K562 (cell line): ENCODE data around the gene SKA3. TPM values are rescaled to one million over a fixed set of nuclear protein-coding genes. Genes with fewer than 3 reads are reported as not detected.
"Not testable (repeated sequence)": the region's sequence is repeated elsewhere in the genome, so short reads cannot be mapped to it uniquely, and the experiment has no call there.

Experiments used
- ATAC-seq: fragments of 200-7000 bp; cut with Tn5 transposase; 3 replicates; pipeline ENCODE4 v1.9.1; 2020; ENCODE audit warnings: moderate library complexity
- BruUV-seq: library from RNA; stranded (reverse); fragments of 400-500 nt; replicated peaks from 2 replicates; lab custom pipeline; 2021; lab: Mats Ljungman, UMichigan
- CTCF ChIA-PET: fragments of 300-600 bp; formaldehyde crosslinking; extraction: SDS; loops from one replicate; lab custom pipeline; 2021; ENCODE audit warnings: low intra/inter-chr PET ratio; lab: Yijun Ruan, JAX
- POLR2A ChIA-PET: fragments of 300-600, 350-650 bp; sonication (Branson Sonifier 250); formaldehyde crosslinking; extraction: SDS; loops from one replicate; lab custom pipeline; 2021; ENCODE audit warnings: antibody characterized with exemption, inconsistent platforms; lab: Yijun Ruan, JAX
- DNase-seq, 4 experiments: peaks; one replicate each; pipeline versions ENCODE4 v3.0.0 to v3.0.0-alpha.2; 2011 to 2018; ENCODE audit warnings: low spot score in 3 of 4, mixed read lengths in 3 of 4; ENCODE audit errors: extremely low read depth in 1 of 4
- FAIRE-seq: peaks from 2 replicates; lab custom pipeline; 2011; peaks lifted over from hg19 to GRCh38; lab: Jason Lieb, UNC
- H2AFZ ChIP-seq: 2 replicates; pipeline ENCODE4 v1.6.0; 2011; ENCODE audit warnings: low read depth, low read length, control low read depth, inconsistent platforms
- H3K27ac ChIP-seq: fragments of 200-600 bp; 3 replicates; pipeline ENCODE4 v1.8.0; 2011; ENCODE audit warnings: low read depth, mild to moderate bottlenecking, control low read depth, inconsistent platforms, low read length, moderate library complexity, mixed read lengths; ENCODE audit errors: extremely low read depth
- H3K27me3 ChIP-seq, 2 experiments: fragments of 300-600 bp in 1 of 2; 2 replicates in 1 of 2; 3 replicates in 1 of 2; pipeline versions ENCODE4 v1.6.0 to v1.8.0; 2011; ENCODE audit warnings: inconsistent platforms in 2 of 2, low read length in 2 of 2, mild to moderate bottlenecking in 1 of 2, mixed read lengths in 1 of 2, moderate library complexity in 1 of 2; ENCODE audit not compliant: control insufficient read depth in 2 of 2, insufficient read depth in 2 of 2
- H3K36me3 ChIP-seq: fragments of 300-600 bp; 3 replicates; pipeline ENCODE4 v1.8.0; 2011; ENCODE audit warnings: mild to moderate bottlenecking, low read length, inconsistent platforms; ENCODE audit not compliant: control insufficient read depth, insufficient read depth
- H3K4me1 ChIP-seq, 2 experiments: fragments of 200-600 bp in 1 of 2; replicated peaks in 1 of 2; 2 replicates in 1 of 2; 3 replicates in 1 of 2; pipeline versions ENCODE4 v1.5.1 to v1.8.0; 2011; ENCODE audit warnings: inconsistent platforms in 2 of 2, low read length in 2 of 2, mild to moderate bottlenecking in 1 of 2, mixed read lengths in 1 of 2, moderate library complexity in 1 of 2; ENCODE audit not compliant: control insufficient read depth in 2 of 2, insufficient read depth in 2 of 2
- H3K4me2 ChIP-seq: 2 replicates; pipeline ENCODE4 v1.6.1; 2011; ENCODE audit warnings: low read length, control low read depth, inconsistent platforms, mixed read lengths; ENCODE audit not compliant: insufficient read depth
- H3K4me3 ChIP-seq: fragments of 200-600 bp; sonication (generic), shearing (Covaris generic); 2 replicates; pipeline ENCODE4 v1.5.1; 2016; ENCODE audit warnings: control low read depth, inconsistent platforms
- H3K79me2 ChIP-seq: fragments of 200-600 bp; 3 replicates; pipeline ENCODE4 v1.8.0; 2011; ENCODE audit warnings: low read length, inconsistent platforms; ENCODE audit not compliant: control insufficient read depth, insufficient read depth
- H3K9ac ChIP-seq, 2 experiments: 2 replicates each; pipeline versions ENCODE4 v1.6.0 to v1.6.1; 2011; ENCODE audit warnings: low read depth in 2 of 2, low read length in 2 of 2, control low read depth in 1 of 2, inconsistent platforms in 1 of 2, mild to moderate bottlenecking in 1 of 2, mixed read lengths in 1 of 2; ENCODE audit not compliant: insufficient read depth in 1 of 2
- H3K9me1 ChIP-seq: one replicate; pipeline ENCODE4 v1.6.0; 2011; ENCODE audit warnings: inconsistent platforms, mild to moderate bottlenecking, low read length, moderate library complexity; ENCODE audit not compliant: control insufficient read depth, insufficient read depth
- H3K9me3 ChIP-seq: replicated peaks from 2 replicates; pipeline ENCODE4 v1.5.1; 2011; ENCODE audit warnings: low read depth, low read length, inconsistent platforms; ENCODE audit not compliant: control insufficient read depth, insufficient read depth
- H4K20me1 ChIP-seq: replicated peaks from 2 replicates; pipeline ENCODE4 v1.6.1; 2011; ENCODE audit warnings: low read length, inconsistent platforms, mixed read lengths; ENCODE audit not compliant: control insufficient read depth, insufficient read depth
- ARNT ChIP-seq, 2 experiments: fragments of 450-650 bp; IDR thresholded peaks; 2 replicates each; pipeline ENCODE4 v1.6.1; 2016; ENCODE audit warnings: mild to moderate bottlenecking in 1 of 2
- CBX1 ChIP-seq: sonication (generic); IDR thresholded peaks from 2 replicates; pipeline ENCODE4 v1.6.1; 2016; ENCODE audit warnings: antibody characterized with exemption, low read depth, mild to moderate bottlenecking
- CEBPB ChIP-seq: fragments of 450-650 bp; IDR thresholded peaks from 2 replicates; pipeline ENCODE4 v1.6.1; 2016; ENCODE audit warnings: missing genetic modification characterization, missing compliant biosample characterization
- COPS2 ChIP-seq: fragments of 450-650 bp; conservative IDR thresholded peaks from 2 replicates; pipeline ENCODE4 v1.6.1; 2016; ENCODE audit warnings: mild to moderate bottlenecking, moderate library complexity
- EWSR1 ChIP-seq: fragments of 450-650 bp; IDR thresholded peaks from 2 replicates; pipeline ENCODE4 v1.6.1; 2018; ENCODE audit warnings: borderline replicate concordance, mild to moderate bottlenecking, low read depth, moderate library complexity; ENCODE audit not compliant: partially characterized antibody
- FOXK1 ChIP-seq: sonication (generic); formaldehyde crosslinking; IDR thresholded peaks from 2 replicates; pipeline ENCODE4 v1.8.0; 2022; ENCODE audit warnings: missing genetic modification reagents, mild to moderate bottlenecking, borderline replicate concordance
- IFI16 ChIP-seq: fragments of 250-450 bp; sonication (Bioruptor Pico); IDR thresholded peaks from 2 replicates; pipeline ENCODE4 v2.1.2; 2022; ENCODE audit warnings: mild to moderate bottlenecking, inconsistent platforms
- JUN ChIP-seq, 2 experiments: sonication (generic) in 1 of 2; formaldehyde crosslinking in 1 of 2; IDR thresholded peaks; 2 replicates each; pipeline versions ENCODE4 v1.6.1 to v1.8.0; 2012 to 2022; ENCODE audit warnings: borderline replicate concordance in 2 of 2, mild to moderate bottlenecking in 2 of 2, improper control_type of control experiment in 1 of 2, low read depth in 1 of 2, low read length in 1 of 2, missing genetic modification reagents in 1 of 2
- JUND ChIP-seq, 2 experiments: IDR thresholded peaks; 2 replicates in 1 of 2; 3 replicates in 1 of 2; pipeline ENCODE4 v1.6.1; 2011; ENCODE audit warnings: borderline replicate concordance in 2 of 2, low read depth in 2 of 2, low read length in 2 of 2, improper control_type of control experiment in 1 of 2, missing biosample characterization in 1 of 2, missing genetic modification characterization in 1 of 2, missing genetic modification reagents in 1 of 2
- MAFF ChIP-seq: IDR thresholded peaks from 2 replicates; pipeline ENCODE4 v1.6.1; 2012; ENCODE audit warnings: low read length, improper control_type of control experiment
- MIER1 ChIP-seq: fragments of 450-650 bp; IDR thresholded peaks from 2 replicates; pipeline ENCODE4 v1.6.1; 2016; ENCODE audit warnings: antibody characterized with exemption, mild to moderate bottlenecking, low read depth
- POLR2AphosphoS2 ChIP-seq: IDR thresholded peaks from 2 replicates; pipeline ENCODE4 v1.6.1; 2012; ENCODE audit warnings: low read length, improper control_type of control experiment
- RB1 ChIP-seq: fragments of 450-650 bp; IDR thresholded peaks from 2 replicates; pipeline ENCODE4 v1.6.1; 2017; ENCODE audit warnings: low read depth, mild to moderate bottlenecking
- RBFOX2 ChIP-seq: fragments of 200-400 bp; formaldehyde crosslinking; IDR thresholded peaks from 2 replicates; pipeline ENCODE4 v1.6.1; 2017; ENCODE audit warnings: low read depth, mild to moderate bottlenecking, low read length, moderate library complexity
- RFX1 ChIP-seq: fragments of 450-650 bp; IDR thresholded peaks from 2 replicates; pipeline ENCODE4 v1.6.1; 2016; ENCODE audit warnings: mild to moderate bottlenecking, moderate library complexity
- SMARCA4 ChIP-seq: fragments of 450-650 bp; IDR thresholded peaks from 2 replicates; pipeline ENCODE4 v1.6.1; 2016
- SMARCC2 ChIP-seq: fragments of 450-650 bp; IDR thresholded peaks from 2 replicates; pipeline ENCODE4 v1.6.1; 2017; ENCODE audit warnings: antibody characterized with exemption, moderate library complexity, mild to moderate bottlenecking, low read depth
- SP1 ChIP-seq: sonication (generic); formaldehyde crosslinking; IDR thresholded peaks from 2 replicates; pipeline ENCODE4 v1.8.1; 2022; ENCODE audit warnings: mild to moderate bottlenecking, missing genetic modification reagents
- SREBF1 ChIP-seq: fragments of 150-350 bp; IDR thresholded peaks from 2 replicates; pipeline ENCODE4 v1.6.1; 2014; ENCODE audit warnings: antibody characterized with exemption, low read depth, low read length, borderline replicate concordance
- SRSF7 ChIP-seq: fragments of 200-400 bp; formaldehyde crosslinking; optimal IDR thresholded peaks from 2 replicates; pipeline ENCODE3; 2017; ENCODE audit warnings: mild to moderate bottlenecking, low read depth, low read length
- TBP ChIP-seq: optimal IDR thresholded peaks from 2 replicates; pipeline ENCODE3; 2011; ENCODE audit warnings: low read depth, low read length, improper control_type of control experiment
- TGIF2 ChIP-seq: sonication (generic); formaldehyde crosslinking; IDR thresholded peaks from 2 replicates; pipeline ENCODE4 v1.8.1; 2022; ENCODE audit warnings: mild to moderate bottlenecking, missing genetic modification reagents, moderate library complexity
- ZNF253 ChIP-seq: fragments of 250-450 bp; sonication (Bioruptor Pico); conservative IDR thresholded peaks from 2 replicates; pipeline ENCODE4 v1.6.1; 2021; ENCODE audit warnings: mild to moderate bottlenecking
- ZNF584 ChIP-seq: fragments of 200-800 bp; sonication (Bioruptor generic); IDR thresholded peaks from 2 replicates; pipeline ENCODE4 v1.6.1; 2016; ENCODE audit warnings: low read depth, mild to moderate bottlenecking, missing genetic modification characterization, missing compliant biosample characterization
- WGBS: fragments of 100-300 bp; shearing (Covaris generic); methylation state at CpG from one replicate; pipeline ENCODE4 v1.1.6; 2016; ENCODE audit warnings: low coverage, mixed read lengths; ENCODE audit not compliant: insufficient coverage; ENCODE audit errors: missing lambda C conversion rate; 5-methylcytosine and 5-hydroxymethylcytosine counted together
- in situ Hi-C: fragments of 300-500 bp; cut with MboI; formaldehyde crosslinking; loops from 4 replicates; pipeline ENCODE4 v1.15.0; 2018; ENCODE audit warnings: inconsistent platforms, mixed read lengths
- intact Hi-C: fragments of 100-400 bp; cut with micrococcal nuclease; formaldehyde crosslinking; loops from 2 replicates; pipeline ENCODE4 v1.14.2; 2022
- polyA plus RNA-seq, 8 experiments: library from polyadenylated mRNA; depleted of rRNA in 4 of 8; stranded (reverse) in 5 of 8; unstranded in 3 of 8; fragments of >200 nt; fragmentation: Nextera tagmentation in 2 of 8; fragmentation: Illumina TruSeq in 1 of 8; extraction: Ambion mirVana in 2 of 8; extraction: Trizol in 1 of 8; gene quantifications; 2 replicates each; pipeline versions ENCODE4 v1.2.1 to v1.2.3, GENCODE V29; 2011 to 2014; ENCODE audit warnings: inconsistent platforms in 1 of 8, missing spikeins in 1 of 8
- total RNA-seq, 7 experiments: library from RNA; depleted of rRNA in 6 of 7; stranded (reverse); fragments of >200 nt in 6 of 7; fragmentation: Illumina TruSeq in 2 of 7; extraction: Trizol in 2 of 7; gene quantifications; 2 replicates each; pipeline versions ENCODE4 v1.2.1 to v1.2.3, GENCODE V29; 2011 to 2021; ENCODE audit warnings: low replicate concordance in 1 of 7
- TF ChIP-seq, protein P1 (sequence below): fragments of 250-450 bp; sonication (Bioruptor Pico); IDR thresholded peaks from 2 replicates; pipeline ENCODE4 v1.8.0; 2021; ENCODE audit warnings: mild to moderate bottlenecking, moderate library complexity

SKA3 gene
- total and polyA plus RNA-seq, 9 of the 15 experiments (the other 6 are each of a cell fraction or from before 2014, with no cell fraction given): 17.0 to 53.3 (median 29.9) TPM

DNA sequence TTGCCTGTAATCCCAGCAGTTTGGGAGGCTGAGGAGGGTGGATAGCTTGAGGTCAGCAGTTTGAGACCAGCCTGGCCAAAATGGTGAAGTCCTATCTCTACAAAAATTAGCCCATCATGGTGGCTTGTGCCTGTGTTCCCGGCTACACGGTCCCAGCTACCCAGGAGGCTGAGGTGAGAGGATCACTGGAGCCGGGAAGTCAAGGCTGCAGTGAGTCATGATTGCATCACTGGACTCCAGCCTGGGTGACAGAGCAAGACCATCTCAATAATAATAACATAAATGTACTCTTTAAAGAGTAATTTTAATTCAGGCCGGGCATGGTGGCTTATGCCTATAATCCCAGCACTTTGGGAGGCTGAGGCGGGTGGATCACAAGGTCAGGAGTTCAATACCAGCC, 38.7 kb downstream of the SKA3 start (continued):
- TF ChIP-seq COPS2 (no peak), SMARCC2 (no peak), TGIF2 (CRISPR knock-in tag) (no peak), RBFOX2 (no peak), ZNF253 (CRISPR knock-in tag) (no peak), RB1 (no peak), ARNT (IDR thresholded peaks at IDR 0.05) (no peak), MAFF (no peak), SP1 (no peak), EWSR1 (no peak), MIER1 (no peak), CEBPB (tag) (0 out of 2 replicates have a peak, but pooled peaks have one; percentile 22), IFI16 (CRISPR knock-in tag) (no peak), TBP (no peak), SRSF7 (no peak), JUND (IDR thresholded peaks at IDR 0.05; ENCODE audit: borderline replicate concordance, low read depth, low read length) (peak; percentile 85), JUND (tag; IDR thresholded peaks at IDR 0.05; ENCODE audit: borderline replicate concordance, low read depth, low read length) (peak; percentile 45; the same call in 1 of the 3 replicates), CBX1 (no peak), SMARCA4 (no peak), ZNF584 (CRISPR knock-in tag) (no peak), FOXK1 (CRISPR knock-in tag) (no peak), RFX1 (no peak), SREBF1 (no peak), POLR2AphosphoS2 (no peak), JUN (IDR thresholded peaks at IDR 0.05; ENCODE audit: borderline replicate concordance, low read depth, low read length) (peak; percentile 63; the same call in 1 of the 2 replicates), JUN (CRISPR knock-in tag; IDR thresholded peaks at IDR 0.05; ENCODE audit: borderline replicate concordance) (no peak)
- TF ChIP-seq, protein P1, sequence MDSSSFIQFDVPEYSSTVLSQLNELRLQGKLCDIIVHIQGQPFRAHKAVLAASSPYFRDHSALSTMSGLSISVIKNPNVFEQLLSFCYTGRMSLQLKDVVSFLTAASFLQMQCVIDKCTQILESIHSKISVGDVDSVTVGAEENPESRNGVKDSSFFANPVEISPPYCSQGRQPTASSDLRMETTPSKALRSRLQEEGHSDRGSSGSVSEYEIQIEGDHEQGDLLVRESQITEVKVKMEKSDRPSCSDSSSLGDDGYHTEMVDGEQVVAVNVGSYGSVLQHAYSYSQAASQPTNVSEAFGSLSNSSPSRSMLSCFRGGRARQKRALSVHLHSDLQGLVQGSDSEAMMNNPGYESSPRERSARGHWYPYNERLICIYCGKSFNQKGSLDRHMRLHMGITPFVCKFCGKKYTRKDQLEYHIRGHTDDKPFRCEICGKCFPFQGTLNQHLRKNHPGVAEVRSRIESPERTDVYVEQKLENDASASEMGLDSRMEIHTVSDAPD (CRISPR knock-in tag): no peak

DNA sequence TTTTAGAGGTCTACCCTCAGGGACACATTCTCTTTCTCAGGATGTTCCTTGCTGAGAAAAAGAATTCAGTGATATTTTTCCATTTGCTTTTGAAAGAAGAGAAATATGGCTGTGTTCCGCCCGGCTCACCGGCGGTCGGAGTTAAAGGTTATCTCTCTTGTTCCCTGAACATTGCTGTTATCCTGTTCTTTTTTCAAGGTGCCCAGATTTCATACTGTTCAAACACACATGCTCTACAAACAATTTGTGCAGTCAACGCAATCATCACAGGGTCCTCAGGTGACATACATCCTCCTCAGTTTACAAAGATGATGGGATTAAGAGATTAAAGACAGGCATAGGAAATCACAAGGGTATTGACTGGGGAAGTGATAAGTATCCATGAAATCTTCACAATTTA, 40.5 kb downstream of the SKA3 start:
- POLR2A ChIA-PET: not testable (repeated sequence)

More for the DNA sequence above, 40.5 kb downstream of the SKA3 start:
- H3K79me2 ChIP-seq, DNase-seq, H3K4me2 ChIP-seq, H3K36me3 ChIP-seq, in situ Hi-C loops, H3K27me3 ChIP-seq, H3K4me3 ChIP-seq, CTCF ChIA-PET, H3K9me1 ChIP-seq, BruUV-seq, ATAC-seq, H3K4me1 ChIP-seq, H3K9me3 ChIP-seq, H3K27ac ChIP-seq, FAIRE-seq, H2AFZ ChIP-seq, H4K20me1 ChIP-seq, intact Hi-C loops, H3K9ac ChIP-seq: not testable (repeated sequence)
- WGBS: 49% methylated on average over 6 of the region's 6 CpGs
